ENCODE results near the gene ANAPC1. TPM values are rescaled to one million over a fixed set of nuclear protein-coding genes. Genes with fewer than 3 reads are reported as not detected.
"Not testable (repeated sequence)": the region's sequence is repeated elsewhere in the genome, so short reads cannot be mapped to it uniquely, and the experiment has no call there.

Gene ANAPC1
- polyA plus RNA-seq (2013, experiment 1 of 2; ENCODE audit: insufficient read length): 25.3 TPM
- polyA plus RNA-seq (2013, experiment 2 of 2; ENCODE audit: insufficient read length): 22.0 TPM

- DNase-seq: peak; percentile 75
Observed at GRCh38 chr2:111883661-111884591, at the start of gene ANAPC1. TSS of gene ANAPC1 (minus strand) at chr2:111884193. CDS start at chr2:111880825, 3,368 bp downstream.

GRCh38 chr2:111932841-111933291, 48.9 kb upstream of the ANAPC1 start:
- no peak for DNase-seq

- DNase-seq: peak; percentile 49
Observed at GRCh38 chr2:111930875-111931274, 46.9 kb upstream of the ANAPC1 start.

GRCh38 chr2:111930409-111930808, 46.4 kb upstream of the ANAPC1 start:
- no peak for DNase-seq

GRCh38 chr2:111927723-111928122, 43.7 kb upstream of the ANAPC1 start:
- no peak for DNase-seq

- no peak for DNase-seq
Observed at GRCh38 chr2:111924617-111925107, 40.7 kb upstream of the ANAPC1 start.

GRCh38 chr2:111923276-111923804, 39.3 kb upstream of the ANAPC1 start:
- peak; percentile 71 for DNase-seq

- no peak for DNase-seq
Observed at GRCh38 chr2:111919794-111920608, 36.0 kb upstream of the ANAPC1 start.

- DNase-seq: no peak
Observed at GRCh38 chr2:111919365-111919764, 35.4 kb upstream of the ANAPC1 start.

- DNase-seq: peak; percentile 96
Observed at GRCh38 chr2:111918383-111918806, 34.4 kb upstream of the ANAPC1 start.

- no peak for DNase-seq
Observed at GRCh38 chr2:111917106-111917505, 33.1 kb upstream of the ANAPC1 start.

- DNase-seq: no peak
Observed at GRCh38 chr2:111912547-111912946, 28.6 kb upstream of the ANAPC1 start.

GRCh38 chr2:111911295-111911977, 27.4 kb upstream of the ANAPC1 start:
- not testable (repeated sequence) for DNase-seq

GRCh38 chr2:111910609-111911277, 26.8 kb upstream of the ANAPC1 start:
- DNase-seq: no peak

- DNase-seq: not testable (repeated sequence)
Observed at GRCh38 chr2:111909997-111910396, 26.0 kb upstream of the ANAPC1 start.

- DNase-seq: no peak
Observed at GRCh38 chr2:111909079-111909478, 25.1 kb upstream of the ANAPC1 start.

GRCh38 chr2:111908578-111908977, 24.6 kb upstream of the ANAPC1 start:
- no peak for DNase-seq

GRCh38 chr2:111905990-111906735, 22.2 kb upstream of the ANAPC1 start:
- no peak for DNase-seq

- not testable (repeated sequence) for DNase-seq
Observed at GRCh38 chr2:111905475-111905869, 21.5 kb upstream of the ANAPC1 start.

GRCh38 chr2:111904726-111905474, 20.9 kb upstream of the ANAPC1 start:
- DNase-seq: no peak
